GM12873 (cell line): Measurements from ENCODE around the gene MUC13.

Experiments used
- TF ChIP-seq, protein P1 (sequence below): IDR thresholded peaks from 2 replicates; pipeline ENCODE4 v1.5.1; 2012; ENCODE audit warnings: low read depth, mild to moderate bottlenecking, moderate library complexity, low read length, control low read depth; ENCODE audit not compliant: insufficient read depth; ENCODE audit errors: missing control alignments

Gene MUC13

DNA sequence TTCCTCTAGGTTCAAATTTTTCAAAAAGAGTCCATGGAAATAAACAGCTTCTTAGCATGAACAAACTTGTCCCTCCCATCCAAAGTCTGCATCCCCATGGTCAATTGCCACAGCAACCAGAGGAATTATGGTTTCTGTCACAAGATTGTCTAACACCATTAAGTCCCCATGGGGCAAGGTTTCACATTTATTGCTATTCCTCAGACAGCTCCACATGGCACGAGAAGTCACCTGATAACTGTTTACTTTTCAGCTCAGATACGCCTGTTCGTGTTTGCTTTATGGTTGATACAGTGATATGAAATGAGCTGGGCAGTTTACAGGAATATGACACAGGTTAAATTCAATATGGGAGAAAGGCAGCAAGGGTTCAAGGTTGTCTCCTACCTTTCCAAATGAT lies 37.9 kb upstream of the MUC13 start:
- TF ChIP-seq, protein P1, sequence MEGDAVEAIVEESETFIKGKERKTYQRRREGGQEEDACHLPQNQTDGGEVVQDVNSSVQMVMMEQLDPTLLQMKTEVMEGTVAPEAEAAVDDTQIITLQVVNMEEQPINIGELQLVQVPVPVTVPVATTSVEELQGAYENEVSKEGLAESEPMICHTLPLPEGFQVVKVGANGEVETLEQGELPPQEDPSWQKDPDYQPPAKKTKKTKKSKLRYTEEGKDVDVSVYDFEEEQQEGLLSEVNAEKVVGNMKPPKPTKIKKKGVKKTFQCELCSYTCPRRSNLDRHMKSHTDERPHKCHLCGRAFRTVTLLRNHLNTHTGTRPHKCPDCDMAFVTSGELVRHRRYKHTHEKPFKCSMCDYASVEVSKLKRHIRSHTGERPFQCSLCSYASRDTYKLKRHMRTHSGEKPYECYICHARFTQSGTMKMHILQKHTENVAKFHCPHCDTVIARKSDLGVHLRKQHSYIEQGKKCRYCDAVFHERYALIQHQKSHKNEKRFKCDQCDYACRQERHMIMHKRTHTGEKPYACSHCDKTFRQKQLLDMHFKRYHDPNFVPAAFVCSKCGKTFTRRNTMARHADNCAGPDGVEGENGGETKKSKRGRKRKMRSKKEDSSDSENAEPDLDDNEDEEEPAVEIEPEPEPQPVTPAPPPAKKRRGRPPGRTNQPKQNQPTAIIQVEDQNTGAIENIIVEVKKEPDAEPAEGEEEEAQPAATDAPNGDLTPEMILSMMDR: no peak

- TF ChIP-seq, protein P1: no peak
Measured at GRCh38 chr3:124969963-124970722, 35.6 kb upstream of the MUC13 start.

- TF ChIP-seq, protein P1: no peak
Measured at GRCh38 chr3:124969190-124969589, 34.6 kb upstream of the MUC13 start.

DNA sequence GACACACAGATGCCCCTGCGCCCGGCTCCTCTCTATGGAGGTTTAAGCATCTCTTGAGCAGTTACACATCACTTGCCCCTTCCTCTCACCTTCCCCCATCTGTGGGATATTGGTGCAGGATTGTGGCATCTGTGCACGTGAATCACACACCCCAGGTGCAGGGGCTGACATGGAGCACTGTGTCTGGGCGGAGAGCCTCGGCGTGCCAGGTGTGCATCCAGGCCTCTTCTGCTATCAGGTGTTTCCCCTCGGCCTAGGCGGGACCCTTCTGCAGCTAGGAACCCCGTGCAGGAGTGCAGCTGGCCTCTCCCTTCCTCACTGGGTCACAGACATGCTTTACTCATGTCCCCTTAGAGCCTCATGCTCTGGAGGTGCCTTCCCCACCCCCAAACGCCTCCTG lies 33.4 kb upstream of the MUC13 start:
- TF ChIP-seq, protein P1: no peak

- TF ChIP-seq, protein P1: no peak
Measured at GRCh38 chr3:124966521-124967445, 32.2 kb upstream of the MUC13 start.

GRCh38 chr3:124965413-124965812 lies 30.9 kb upstream of the MUC13 start:
- TF ChIP-seq, protein P1: no peak

GRCh38 chr3:124964387-124964786 lies 29.8 kb upstream of the MUC13 start:
- TF ChIP-seq, protein P1: no peak
